Testis (tissue), 3 donors: ENCODE data around the gene KRTAP7-1. TPM values are rescaled to one million over a fixed set of nuclear protein-coding genes. Genes with fewer than 3 reads are reported as not detected.
A peak's percentile ranks its signal among the peaks of the same experiment; 100 is the strongest.

Experiments
- DNase-seq: peaks from one replicate; pipeline ENCODE4 v3.0.0-alpha.2; 2019
- H3K27ac ChIP-seq, 2 donors: fragments of 200-600 bp; sonication (generic); one replicate each; pipeline ENCODE4 v1.5.1; 2019
- H3K27me3 ChIP-seq: fragments of 200-600 bp; sonication (generic); one replicate; pipeline ENCODE4 v1.5.1; 2019
- H3K36me3 ChIP-seq: fragments of 200-600 bp; sonication (generic); one replicate; pipeline ENCODE4 v1.5.1; 2017; ENCODE audit warnings: low read depth; ENCODE audit errors: missing control alignments
- H3K4me1 ChIP-seq: fragments of 200-600 bp; sonication (generic); one replicate; pipeline ENCODE4 v1.5.1; 2019
- H3K4me3 ChIP-seq, 2 donors: fragments of 200-600 bp; sonication (generic); one replicate each; pipeline ENCODE4 v1.5.1; 2017 to 2019
- H3K9me3 ChIP-seq: fragments of 200-600 bp; sonication (generic); one replicate; pipeline ENCODE4 v1.5.1; 2017
- POLR2A ChIP-seq: fragments of 450-650 bp; IDR thresholded peaks from one replicate; pipeline ENCODE4 v1.6.1; 2017; ENCODE audit warnings: antibody characterized with exemption, mild to moderate bottlenecking, moderate library complexity
- WGBS, 2 donors: methylation state at CpG; one replicate each; pipeline ENCODE4 v1.1.5; 2018; 5-methylcytosine and 5-hydroxymethylcytosine counted together
- intact Hi-C: fragments of 100-400 bp; cut with DNase I; formaldehyde crosslinking; loops from one replicate; pipeline ENCODE4 v1.15.1; 2023; ENCODE audit warnings: low total_unique reads
- polyA plus RNA-seq: library from polyadenylated mRNA; stranded (reverse); fragments of 350-450 nt; fragmentation: Illumina TruSeq; extraction: RNeasy Lipid Tissue Mini Kit (QIAGEN cat#74804); gene quantifications from one replicate; pipeline ENCODE4 v1.2.3, GENCODE V29; 2014; ENCODE audit warnings: low read depth, low replicate concordance; ENCODE audit not compliant: insufficient read depth
- total RNA-seq, 2 donors: library from RNA; depleted of rRNA; stranded (reverse); fragments of >200 nt; gene quantifications; one replicate each; pipeline ENCODE4 v1.2.3, GENCODE V29; 2016
- TF ChIP-seq, protein P1 (sequence below), 3 experiments: fragments of 450-650 bp in 2 of 3; fragments of 200-600 bp in 1 of 3; sonication (generic) in 1 of 3; IDR thresholded peaks; one replicate each; pipeline ENCODE4 v1.5.1; 2016 to 2019; ENCODE audit warnings: antibody characterized with exemption in 3 of 3, mild to moderate bottlenecking in 2 of 3, moderate library complexity in 1 of 3

The KRTAP7-1 gene
- total and polyA plus RNA-seq, 3 donors from 2014 or later = 0.81 to 1.5 TPM; not detected in 1

DNA sequence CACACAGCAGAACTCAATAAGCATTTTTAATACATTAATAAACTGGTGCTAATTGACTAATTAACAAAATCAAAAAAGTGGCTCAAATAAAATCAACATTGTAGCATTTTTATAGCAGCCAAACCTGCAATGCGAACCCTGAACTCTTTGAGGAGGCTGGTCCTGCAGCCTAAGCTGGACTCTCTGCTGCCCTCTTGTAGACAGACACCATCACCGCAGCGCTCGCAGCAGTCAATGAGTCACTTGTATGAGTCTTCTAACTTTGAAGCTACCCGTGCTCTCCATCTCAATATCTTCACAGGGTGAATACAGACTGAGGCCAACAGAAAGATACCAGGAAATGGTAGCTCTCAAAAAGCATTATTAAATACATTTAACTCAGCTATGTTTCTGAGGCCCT lies 9.7 kb upstream of the KRTAP7-1 start:
- Histone ChIP-seq H3K4me1 (no peaks in the 10 kb centered on the region), H3K4me3 (no peak overlapping the region), H3K36me3 (no peaks in the 10 kb centered on the region), H3K27ac (no peak overlapping the region), H3K27me3 (no peaks in the 10 kb centered on the region), H3K9me3 (no peaks in the 10 kb centered on the region)
- intact Hi-C loops = loop anchor here (10.0 kb wide), 1 partner anchor 245 kb away; no protein-coding TSS in a partner anchor
- 49 to 51% methylated on average over 5 of the region's 5 CpGs for WGBS, 2 donors
- TF ChIP-seq, protein P1, sequence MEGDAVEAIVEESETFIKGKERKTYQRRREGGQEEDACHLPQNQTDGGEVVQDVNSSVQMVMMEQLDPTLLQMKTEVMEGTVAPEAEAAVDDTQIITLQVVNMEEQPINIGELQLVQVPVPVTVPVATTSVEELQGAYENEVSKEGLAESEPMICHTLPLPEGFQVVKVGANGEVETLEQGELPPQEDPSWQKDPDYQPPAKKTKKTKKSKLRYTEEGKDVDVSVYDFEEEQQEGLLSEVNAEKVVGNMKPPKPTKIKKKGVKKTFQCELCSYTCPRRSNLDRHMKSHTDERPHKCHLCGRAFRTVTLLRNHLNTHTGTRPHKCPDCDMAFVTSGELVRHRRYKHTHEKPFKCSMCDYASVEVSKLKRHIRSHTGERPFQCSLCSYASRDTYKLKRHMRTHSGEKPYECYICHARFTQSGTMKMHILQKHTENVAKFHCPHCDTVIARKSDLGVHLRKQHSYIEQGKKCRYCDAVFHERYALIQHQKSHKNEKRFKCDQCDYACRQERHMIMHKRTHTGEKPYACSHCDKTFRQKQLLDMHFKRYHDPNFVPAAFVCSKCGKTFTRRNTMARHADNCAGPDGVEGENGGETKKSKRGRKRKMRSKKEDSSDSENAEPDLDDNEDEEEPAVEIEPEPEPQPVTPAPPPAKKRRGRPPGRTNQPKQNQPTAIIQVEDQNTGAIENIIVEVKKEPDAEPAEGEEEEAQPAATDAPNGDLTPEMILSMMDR (IDR thresholded peaks at IDR 0.05) = peak; percentile 20 to 38 (median 38)
- no peak for TF ChIP-seq POLR2A
- DNase-seq = peak; percentile 83

DNA sequence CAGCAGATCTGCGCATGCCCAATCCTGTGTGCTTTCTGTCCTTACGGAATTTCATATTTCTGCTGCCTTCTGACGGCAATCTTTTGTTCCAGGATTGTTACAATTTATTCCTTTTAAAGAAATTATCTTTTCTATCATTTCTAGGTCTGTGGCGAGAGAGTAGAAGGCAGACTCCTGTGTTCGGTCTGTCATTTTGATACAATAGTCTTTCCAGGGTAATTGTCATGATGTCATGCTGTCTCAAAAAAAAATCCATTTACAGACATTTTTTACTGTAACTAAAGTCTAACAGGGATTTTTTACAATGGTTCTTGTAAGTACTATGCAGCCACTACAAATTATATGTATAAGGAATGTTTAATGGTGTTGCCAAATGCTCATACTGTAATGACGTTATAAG lies 9.0 kb upstream of the KRTAP7-1 start:
- H3K36me3 ChIP-seq = no peaks in the 10 kb centered on the region
- no peak overlapping the region for H3K27ac ChIP-seq
- no peaks in the 10 kb centered on the region for H3K27me3 ChIP-seq
- no peak overlapping the region for H3K4me3 ChIP-seq
- intact Hi-C loops = loop anchor here (10.0 kb wide), 1 partner anchor 246 kb away; no protein-coding TSS in a partner anchor
- H3K4me1 ChIP-seq = no peaks in the 10 kb centered on the region
- TF ChIP-seq POLR2A = no peak
- TF ChIP-seq, protein P1 (IDR thresholded peaks at IDR 0.05) = no peak
- peak; percentile 78 for DNase-seq
- no peaks in the 10 kb centered on the region for H3K9me3 ChIP-seq
- 63 to 65% methylated on average over 6 of the region's 6 CpGs for WGBS, 2 donors

DNA sequence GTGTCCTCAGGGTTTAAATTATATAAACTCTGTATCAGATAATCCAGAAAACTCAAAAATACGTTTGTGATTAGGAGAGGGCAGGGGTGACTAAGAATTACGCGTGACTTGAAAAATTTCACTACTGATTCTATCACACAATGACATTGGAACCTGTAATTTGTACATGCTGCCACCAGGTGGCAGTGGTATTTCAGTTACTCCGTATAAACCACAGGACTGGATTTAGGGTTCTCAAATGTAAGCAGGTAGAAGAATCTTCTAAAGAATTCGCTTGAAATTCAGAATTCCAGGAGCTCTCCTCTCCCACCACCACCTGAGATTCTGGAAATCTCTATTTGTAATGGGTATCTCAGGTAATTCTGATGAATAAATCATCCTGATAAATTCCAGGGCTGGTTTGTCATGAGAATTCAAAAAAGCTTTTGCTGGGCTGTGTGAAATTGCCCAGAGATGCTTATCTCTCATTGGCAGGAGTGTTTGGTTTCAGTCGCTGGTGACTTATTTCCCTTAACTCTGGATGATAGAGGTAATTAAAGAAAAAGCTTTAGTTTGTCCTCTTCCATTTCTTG lies 1.7 kb upstream of the KRTAP7-1 start:
- Histone ChIP-seq H3K9me3 (no peaks in the 10 kb centered on the region), H3K36me3 (no peaks in the 10 kb centered on the region), H3K27ac (no peak overlapping the region), H3K4me3 (no peak overlapping the region), H3K4me1 (no peaks in the 10 kb centered on the region), H3K27me3 (no peaks in the 10 kb centered on the region)
- intact Hi-C loops = loop anchor here (10.0 kb wide), 1 partner anchor 254 kb away; no protein-coding TSS in a partner anchor
- TF ChIP-seq POLR2A = no peak
- TF ChIP-seq, protein P1 (IDR thresholded peaks at IDR 0.05) = peak; percentile 58 to 76 (median 63)
- DNase-seq = peak; percentile 71
- WGBS, 2 donors = 40 to 41% methylated on average over 6 of the region's 6 CpGs

DNA sequence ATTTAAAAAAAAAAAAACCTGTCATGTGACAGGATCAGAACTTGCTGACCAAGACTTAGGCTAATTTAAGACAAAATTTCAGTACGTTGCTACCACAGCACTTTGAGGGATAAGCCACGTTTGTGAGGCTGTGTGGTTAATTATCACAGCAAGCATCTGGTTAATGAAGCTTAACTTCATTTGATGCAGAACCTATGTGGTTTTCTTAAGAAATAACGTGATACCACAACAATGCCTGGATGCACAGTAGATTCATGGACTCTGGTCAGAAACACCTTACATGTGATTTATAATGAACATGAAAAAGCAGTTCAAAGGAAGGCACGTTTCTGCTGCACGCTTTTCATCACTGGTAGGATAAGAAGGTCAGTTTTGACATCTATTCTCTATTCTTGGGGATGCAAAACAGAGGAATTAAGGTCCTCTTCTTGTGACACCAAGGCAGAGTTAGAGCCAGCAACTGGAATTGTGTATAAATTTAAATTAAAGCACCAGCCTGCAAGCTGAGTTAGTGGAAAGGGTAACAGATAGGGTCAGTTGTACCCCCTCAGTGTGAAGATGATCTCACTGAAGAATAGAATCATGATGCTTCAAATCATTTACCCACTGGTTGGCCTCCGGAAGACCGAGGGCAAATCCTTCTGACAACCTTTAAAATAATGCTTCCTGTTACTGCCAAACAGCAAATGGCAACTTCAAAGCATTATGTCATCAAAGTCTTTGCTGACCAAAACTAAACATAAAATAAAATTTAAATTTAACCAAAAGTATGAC lies 10.5 kb downstream of the KRTAP7-1 start:
- Histone ChIP-seq H3K4me3 (no peak overlapping the region), H3K36me3 (no peaks in the 10 kb centered on the region), H3K4me1 (no peaks in the 10 kb centered on the region), H3K9me3 (no peaks in the 10 kb centered on the region), H3K27me3 (no peaks in the 10 kb centered on the region), H3K27ac (no peak overlapping the region)
- intact Hi-C loops = no loop called here
- WGBS, 2 donors = 72 to 83% methylated on average over 7 of the region's 7 CpGs
- DNase-seq = no peak
- no peak for TF ChIP-seq POLR2A
- TF ChIP-seq, protein P1 (IDR thresholded peaks at IDR 0.05) = no peak
